H1 (cell line): ENCODE measurements around the gene PIK3R6. TPM values are rescaled to one million over a fixed set of nuclear protein-coding genes. Genes with fewer than 3 reads are reported as not detected.

Source experiments
- CTCF ChIA-PET: fragments of 300-600 bp; sonication (Branson Sonifier 250); formaldehyde crosslinking; loops from one replicate; lab custom pipeline; 2021; ENCODE audit not compliant: partially characterized antibody; lab: Charles Lee
- POLR2A ChIA-PET: fragments of 300-600 bp; sonication (Branson Sonifier 250); formaldehyde crosslinking; loops from one replicate; lab custom pipeline; 2021; ENCODE audit warnings: inconsistent platforms; ENCODE audit not compliant: partially characterized antibody; lab: Charles Lee
- DNase-seq, 2 experiments: peaks; one replicate each; pipeline versions ENCODE4 v3.0.0 to v3.0.0-alpha.2; 2010 to 2022; ENCODE audit warnings: low spot score in 2 of 2, low read depth in 1 of 2, mixed read lengths in 1 of 2
- FAIRE-seq: peaks from 2 replicates; lab custom pipeline; 2011; peaks lifted over from hg19 to GRCh38; lab: Jason Lieb, UNC
- H2AFZ ChIP-seq: 2 replicates; pipeline ENCODE4 v1.8.1; 2012; ENCODE audit warnings: low read length, inconsistent platforms
- H2AK5ac ChIP-seq: 2 replicates; pipeline ENCODE4 v1.6.1; 2013; ENCODE audit warnings: low read depth, low read length
- H2BK120ac ChIP-seq: replicated peaks from 2 replicates; pipeline ENCODE3; 2013; ENCODE audit warnings: low read depth, low read length, inconsistent platforms
- H2BK12ac ChIP-seq: 2 replicates; pipeline ENCODE4 v1.6.1; 2013; ENCODE audit warnings: low read depth, low read length
- H2BK15ac ChIP-seq: 2 replicates; pipeline ENCODE4 v1.6.1; 2013; ENCODE audit warnings: low read length
- H2BK20ac ChIP-seq: 2 replicates; pipeline ENCODE4 v1.6.1; 2013; ENCODE audit warnings: low read length
- H2BK5ac ChIP-seq: 2 replicates; pipeline ENCODE4 v1.6.1; 2013; ENCODE audit warnings: low read depth, low read length
- H3K14ac ChIP-seq: 2 replicates; pipeline ENCODE4 v1.6.1; 2013; ENCODE audit warnings: inconsistent platforms; ENCODE audit not compliant: insufficient read length
- H3K18ac ChIP-seq: 2 replicates; pipeline ENCODE4 v1.6.1; 2013; ENCODE audit warnings: low read length; ENCODE audit errors: extremely low read depth
- H3K23ac ChIP-seq: 2 replicates; pipeline ENCODE4 v1.6.1; 2013; ENCODE audit warnings: inconsistent platforms; ENCODE audit not compliant: insufficient read length
- H3K23me2 ChIP-seq: 2 replicates; pipeline ENCODE4 v1.6.1; 2013; ENCODE audit warnings: low read depth, low read length
- H3K27ac ChIP-seq: 2 replicates; pipeline ENCODE4 v1.6.1; 2011; ENCODE audit warnings: low read depth, low read length, inconsistent platforms
- H3K27me3 ChIP-seq, 4 experiments: replicated peaks in 1 of 4; 1 replicate in 1 of 4; 2 replicates in 3 of 4; pipeline versions ENCODE4 v1.6.1 to v1.8.1; 2011 to 2013; ENCODE audit warnings: low read length in 3 of 4, mild to moderate bottlenecking in 3 of 4, inconsistent platforms in 2 of 4, mixed read lengths in 2 of 4, moderate library complexity in 1 of 4; ENCODE audit not compliant: control insufficient read depth in 3 of 4, insufficient read depth in 3 of 4; ENCODE audit errors: extremely low read depth in 1 of 4
- H3K36me3 ChIP-seq, 4 experiments: 2 replicates each; pipeline versions ENCODE4 v1.6.1 to v1.8.1; 2011 to 2013; ENCODE audit warnings: mild to moderate bottlenecking in 4 of 4, low read length in 3 of 4, moderate library complexity in 2 of 4, control low read depth in 1 of 4, inconsistent platforms in 1 of 4; ENCODE audit not compliant: insufficient read depth in 4 of 4, control insufficient read depth in 2 of 4
- H3K4ac ChIP-seq: replicated peaks from 2 replicates; pipeline ENCODE3; 2013; ENCODE audit warnings: low read length, low read depth, mixed read lengths, inconsistent platforms; ENCODE audit not compliant: insufficient read length
- H3K4me1 ChIP-seq, 4 experiments: replicated peaks in 1 of 4; 1 replicate in 1 of 4; 2 replicates in 3 of 4; pipeline versions ENCODE4 v1.6.1 to v1.8.1; 2011 to 2013; ENCODE audit warnings: low read length in 3 of 4, inconsistent platforms in 2 of 4, mixed read lengths in 1 of 4; ENCODE audit not compliant: insufficient read depth in 4 of 4, control insufficient read depth in 3 of 4
- H3K4me2 ChIP-seq, 2 experiments: 2 replicates each; pipeline versions ENCODE4 v1.6.1 to v1.8.1; 2011 to 2013; ENCODE audit warnings: low read depth in 2 of 2, low read length in 2 of 2, control low read depth in 1 of 2, inconsistent platforms in 1 of 2, mild to moderate bottlenecking in 1 of 2; ENCODE audit not compliant: insufficient read depth in 1 of 2
- H3K4me3 ChIP-seq, 4 experiments: fragments of 200-600, 300-600 bp in 1 of 4; sonication (generic), shearing (Covaris generic), sonication (Bioruptor Twin) in 1 of 4; 2 replicates each; pipeline versions ENCODE4 v1.5.1 to v1.8.1; 2011 to 2016; ENCODE audit warnings: low read length in 4 of 4, low read depth in 3 of 4, control low read depth in 2 of 4, inconsistent platforms in 2 of 4, mild to moderate bottlenecking in 2 of 4, mixed read lengths in 1 of 4, moderate library complexity in 1 of 4; ENCODE audit not compliant: insufficient read depth in 2 of 4; ENCODE audit errors: extremely low read depth in 1 of 4
- H3K56ac ChIP-seq: replicated peaks from 2 replicates; pipeline ENCODE3; 2013; ENCODE audit warnings: low read depth, mild to moderate bottlenecking, mixed read lengths, low read length, inconsistent platforms; ENCODE audit not compliant: insufficient read length
- H3K79me1 ChIP-seq: 2 replicates; pipeline ENCODE4 v1.6.1; 2013; ENCODE audit warnings: low read depth, low read length, control low read depth
- H3K79me2 ChIP-seq, 2 experiments: 2 replicates each; pipeline versions ENCODE4 v1.6.1 to v1.8.1; 2012 to 2013; ENCODE audit warnings: low read length in 2 of 2, mild to moderate bottlenecking in 2 of 2, inconsistent platforms in 1 of 2; ENCODE audit not compliant: insufficient read depth in 2 of 2, control insufficient read depth in 1 of 2
- H3K9ac ChIP-seq, 4 experiments: replicated peaks in 1 of 4; 1 replicate in 1 of 4; 2 replicates in 3 of 4; pipeline versions ENCODE4 v1.6.1 to v1.8.1; 2011 to 2013; ENCODE audit warnings: low read depth in 3 of 4, low read length in 3 of 4, control low read depth in 2 of 4, mild to moderate bottlenecking in 2 of 4, moderate library complexity in 2 of 4, inconsistent platforms in 1 of 4; ENCODE audit errors: extremely low read depth in 1 of 4
- H3K9me3 ChIP-seq, 2 experiments: 2 replicates each; pipeline versions ENCODE4 v1.6.1 to v1.8.1; 2012 to 2013; ENCODE audit warnings: mild to moderate bottlenecking in 2 of 2, moderate library complexity in 2 of 2, control low read depth in 1 of 2, inconsistent platforms in 1 of 2, low read depth in 1 of 2, low read length in 1 of 2, mixed read lengths in 1 of 2; ENCODE audit not compliant: insufficient read depth in 2 of 2
- H4K20me1 ChIP-seq, 2 experiments: replicated peaks in 1 of 2; 2 replicates each; pipeline versions ENCODE3 to v1.8.1; 2011 to 2013; ENCODE audit warnings: inconsistent platforms in 2 of 2, low read length in 2 of 2, mild to moderate bottlenecking in 1 of 2; ENCODE audit not compliant: insufficient read depth in 2 of 2, control insufficient read depth in 1 of 2
- H4K5ac ChIP-seq: 2 replicates; pipeline ENCODE4 v1.6.1; 2013; ENCODE audit warnings: low read length, low read depth, mixed read lengths, inconsistent platforms; ENCODE audit not compliant: insufficient read length
- H4K8ac ChIP-seq: 2 replicates; pipeline ENCODE4 v1.8.0; 2013; ENCODE audit warnings: mild to moderate bottlenecking, moderate library complexity, low read length, inconsistent platforms; ENCODE audit not compliant: insufficient read depth; ENCODE audit errors: extremely low read depth
- H4K91ac ChIP-seq: replicated peaks from 2 replicates; pipeline ENCODE3; 2013; ENCODE audit warnings: low read length, mixed read lengths, inconsistent platforms; ENCODE audit not compliant: insufficient read length
- POLR2AphosphoS5 ChIP-seq: IDR thresholded peaks from 2 replicates; pipeline ENCODE4 v1.6.1; 2011; ENCODE audit warnings: low read depth, low read length
- WGBS, 2 experiments: shearing (Covaris generic) in 1 of 2; methylation state at CpG; one replicate each; pipeline versions ENCODE4 v1.1.6 to v1.1.7; 2013 to 2015; ENCODE audit warnings: low lambda C conversion rate in 2 of 2, mixed read lengths in 2 of 2, inconsistent platforms in 1 of 2, low coverage in 1 of 2, missing lambda C conversion rate in 1 of 2; ENCODE audit not compliant: insufficient replicate concordance in 2 of 2, insufficient coverage in 1 of 2, insufficient read length in 1 of 2; ENCODE audit errors: extremely low coverage in 1 of 2, missing lambda C conversion rate in 1 of 2; 5-methylcytosine and 5-hydroxymethylcytosine counted together
- polyA plus RNA-seq, 7 experiments: library from polyadenylated mRNA; depleted of rRNA in 3 of 7; stranded (reverse) in 5 of 7; unstranded in 2 of 7; fragments of >200 nt in 5 of 7; fragments of 200-250 nt in 2 of 7; gene quantifications; 1 replicate in 5 of 7; 2 replicates in 1 of 7; 4 replicates in 1 of 7; pipeline versions ENCODE4 v1.2.1 to v1.2.3, GENCODE V29; 2011 to 2013; ENCODE audit warnings: missing spikeins in 2 of 7, mixed read lengths in 2 of 7
- total RNA-seq: library from RNA; stranded (reverse); fragmentation: NEBNext Ultra II Directional; extraction: Animal tissue kit (Norgen Biotek cat#: 25700); gene quantifications from 2 replicates; pipeline ENCODE4 v1.2.1, GENCODE V29; 2021

Gene PIK3R6
- total and polyA plus RNA-seq, 2 of the 8 experiments (the other 6 are each of a cell fraction or from before 2014, with no cell fraction given) = 0.24 to 1.2 TPM

DNA sequence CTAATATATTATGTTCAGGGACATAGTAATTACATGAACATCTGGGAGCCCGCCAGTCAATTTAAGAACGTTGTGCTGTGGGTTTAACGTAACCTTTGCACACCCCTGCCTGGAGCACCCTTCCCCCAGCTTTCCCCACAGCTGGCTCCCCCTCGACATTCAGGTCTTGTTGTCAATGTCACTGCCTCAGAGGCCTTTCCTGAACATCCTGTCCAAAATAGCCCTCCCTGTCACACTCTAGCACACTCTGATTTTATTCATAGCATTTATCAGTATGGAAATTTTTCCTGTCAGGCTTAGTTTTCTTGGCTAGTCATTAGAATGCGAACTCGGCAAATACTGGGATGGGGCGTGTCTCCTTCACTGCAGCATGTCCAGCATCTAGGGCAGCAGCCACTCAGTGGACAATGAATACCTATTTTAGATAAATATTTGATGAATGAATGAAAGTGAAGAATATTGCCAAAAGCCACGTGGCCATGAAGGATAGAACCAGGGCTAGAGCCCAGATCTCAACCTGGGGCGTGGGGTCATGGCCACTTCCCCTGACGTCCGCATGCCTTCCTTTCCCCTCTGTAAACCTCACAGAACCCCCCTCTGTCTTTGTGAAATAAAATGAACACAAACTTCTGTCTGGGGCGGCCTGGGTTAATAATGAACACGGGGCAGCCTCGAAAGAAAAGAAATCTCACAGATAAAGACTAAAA, 10.5 kb downstream of the PIK3R6 start:
- 86% methylated on average over 14 of the region's 14 CpGs; no CpG with 5 or more reads in 1 of the 2 experiments for WGBS, 2 experiments
- Histone ChIP-seq H3K4me3 (no peak overlapping the region), H3K79me2 (no peaks in the 10 kb centered on the region), H2AFZ (no peak overlapping the region), H3K4ac (no peak overlapping the region), H4K5ac (no peak overlapping the region), H3K9ac (no peak overlapping the region), H2BK5ac (no peak overlapping the region), H3K23me2 (no peaks in the 10 kb centered on the region)
- CTCF ChIA-PET = interaction anchor here (1.4 kb wide), 2 partner anchors 8 to 14 kb away, joined by 4 to 6 read pairs; no protein-coding TSS in a partner anchor
- POLR2A ChIA-PET = no interaction called here
- no peak for TF ChIP-seq POLR2AphosphoS5
- TF ChIP-seq, all 59 proteins: peak for 0
- H3K36me3 ChIP-seq = no peaks in the 10 kb centered on the region
- no peak overlapping the region for H4K8ac ChIP-seq
- no peak overlapping the region for H3K27ac ChIP-seq
- H3K9me3 ChIP-seq = no peaks in the 10 kb centered on the region
- peaks cover 0 to 6% (median 1%) of the 10 kb centered on the region in 4 experiments; a peak in 4 of 7 replicates for H3K4me1 ChIP-seq
- no peak overlapping the region for H2BK120ac ChIP-seq
- H3K18ac ChIP-seq = no peak overlapping the region
- DNase-seq (no peak), FAIRE-seq (no peak)
- H4K20me1 ChIP-seq = no peaks in the 10 kb centered on the region
- H3K4me2 ChIP-seq = no peak overlapping the region
- H2BK15ac ChIP-seq = no peak overlapping the region
- no peak overlapping the region for H3K14ac ChIP-seq
- no peak overlapping the region; the same call in 1 of the 2 replicates for H2BK12ac ChIP-seq
- no peak overlapping the region for H4K91ac ChIP-seq
- no peak overlapping the region for H3K23ac ChIP-seq
- no peak overlapping the region for H3K56ac ChIP-seq
- H2AK5ac ChIP-seq = no peak overlapping the region
- H2BK20ac ChIP-seq = no peak overlapping the region
- H3K27me3 ChIP-seq = no peaks in the 10 kb centered on the region
- H3K79me1 ChIP-seq = no peaks in the 10 kb centered on the region
